Trophoblast cell (in vitro differentiated cells and primary cell): ENCODE data around the gene NUP107.

ENCODE experiments used
- DNase-seq, 2 donors: peaks; one replicate each; pipeline ENCODE4 v3.0.0-alpha.2; 2016
- H2AFZ ChIP-seq: 2 replicates; pipeline ENCODE4 v1.6.1; 2013; ENCODE audit warnings: low read length, moderate library complexity, mild to moderate bottlenecking; ENCODE audit not compliant: insufficient read depth, poor library complexity
- H2AK5ac ChIP-seq: 2 replicates; pipeline ENCODE4 v1.6.1; 2013; ENCODE audit warnings: mild to moderate bottlenecking, low read length
- H2BK120ac ChIP-seq: 2 replicates; pipeline ENCODE4 v1.6.1; 2013; ENCODE audit warnings: low read length, mild to moderate bottlenecking, moderate library complexity; ENCODE audit not compliant: insufficient read depth, poor library complexity
- H2BK12ac ChIP-seq: 2 replicates; pipeline ENCODE4 v1.6.1; 2013; ENCODE audit warnings: mild to moderate bottlenecking, low read length, moderate library complexity
- H2BK5ac ChIP-seq: 2 replicates; pipeline ENCODE4 v1.6.1; 2013; ENCODE audit warnings: low read length, low read depth, moderate library complexity, mild to moderate bottlenecking; ENCODE audit not compliant: poor library complexity
- H3K14ac ChIP-seq: 2 replicates; pipeline ENCODE4 v1.6.1; 2013; ENCODE audit warnings: mild to moderate bottlenecking, low read length
- H3K18ac ChIP-seq: 2 replicates; pipeline ENCODE4 v1.6.1; 2013; ENCODE audit warnings: mild to moderate bottlenecking, low read length
- H3K23ac ChIP-seq: 2 replicates; pipeline ENCODE4 v1.6.1; 2013; ENCODE audit warnings: low read length
- H3K27ac ChIP-seq: 2 replicates; pipeline ENCODE4 v1.5.1; 2013; ENCODE audit warnings: low read depth, mild to moderate bottlenecking, inconsistent platforms, low read length, moderate library complexity
- H3K27me3 ChIP-seq: 2 replicates; pipeline ENCODE4 v1.6.1; 2013; ENCODE audit warnings: inconsistent platforms, mild to moderate bottlenecking, low read length, moderate library complexity; ENCODE audit not compliant: insufficient read depth
- H3K36me3 ChIP-seq, 2 experiments: 1 replicate in 1 of 2; 2 replicates in 1 of 2; pipeline ENCODE4 v1.6.1; 2013; ENCODE audit warnings: low read length in 2 of 2, mild to moderate bottlenecking in 2 of 2, moderate library complexity in 1 of 2; ENCODE audit not compliant: insufficient read depth in 2 of 2, control insufficient read depth in 1 of 2
- H3K4ac ChIP-seq: 2 replicates; pipeline ENCODE4 v1.6.1; 2013; ENCODE audit warnings: low read depth, mild to moderate bottlenecking, low read length, moderate library complexity
- H3K4me1 ChIP-seq, 2 experiments: 1 replicate in 1 of 2; 2 replicates in 1 of 2; pipeline ENCODE4 v1.6.1; 2013; ENCODE audit warnings: low read length in 2 of 2, mild to moderate bottlenecking in 2 of 2, moderate library complexity in 1 of 2; ENCODE audit not compliant: insufficient read depth in 2 of 2, control insufficient read depth in 1 of 2
- H3K4me2 ChIP-seq: 2 replicates; pipeline ENCODE4 v1.6.1; 2013; ENCODE audit warnings: inconsistent platforms, mild to moderate bottlenecking, low read length, moderate library complexity
- H3K4me3 ChIP-seq: 2 replicates; pipeline ENCODE4 v1.5.1; 2013; ENCODE audit warnings: mild to moderate bottlenecking, low read depth, low read length, inconsistent platforms
- H3K79me1 ChIP-seq: one replicate; pipeline ENCODE4 v1.6.1; 2013; ENCODE audit warnings: low read length
- H3K79me2 ChIP-seq: 2 replicates; pipeline ENCODE4 v1.6.1; 2013; ENCODE audit warnings: low read length, mild to moderate bottlenecking; ENCODE audit not compliant: control insufficient read depth, insufficient read depth, poor library complexity
- H3K9ac ChIP-seq: 2 replicates; pipeline ENCODE4 v1.6.1; 2013; ENCODE audit warnings: mild to moderate bottlenecking, low read length
- H3K9me3 ChIP-seq: 2 replicates; pipeline ENCODE4 v1.6.1; 2013; ENCODE audit warnings: low read depth, mild to moderate bottlenecking, control low read depth, inconsistent platforms, low read length; ENCODE audit not compliant: insufficient read depth
- H4K12ac ChIP-seq: 2 replicates; pipeline ENCODE4 v1.6.1; 2013; ENCODE audit warnings: low read depth, mild to moderate bottlenecking, low read length, moderate library complexity
- H4K8ac ChIP-seq: 2 replicates; pipeline ENCODE4 v1.6.1; 2013; ENCODE audit warnings: low read depth, mild to moderate bottlenecking, low read length, moderate library complexity
- H4K91ac ChIP-seq: one replicate; pipeline ENCODE4 v1.6.1; 2013; ENCODE audit warnings: low read depth, mild to moderate bottlenecking, low read length, moderate library complexity
- whole genome bisulfite sequencing: extraction: QIAGEN DNeasy Blood & Tissue Kit; methylation state at CpG from one replicate; pipeline ENCODE4 v1.1.7; 2013; ENCODE audit warnings: missing lambda C conversion rate; ENCODE audit not compliant: insufficient read length, insufficient coverage; ENCODE audit errors: extremely low coverage; 5-methylcytosine and 5-hydroxymethylcytosine counted together

The NUP107 gene

DNA sequence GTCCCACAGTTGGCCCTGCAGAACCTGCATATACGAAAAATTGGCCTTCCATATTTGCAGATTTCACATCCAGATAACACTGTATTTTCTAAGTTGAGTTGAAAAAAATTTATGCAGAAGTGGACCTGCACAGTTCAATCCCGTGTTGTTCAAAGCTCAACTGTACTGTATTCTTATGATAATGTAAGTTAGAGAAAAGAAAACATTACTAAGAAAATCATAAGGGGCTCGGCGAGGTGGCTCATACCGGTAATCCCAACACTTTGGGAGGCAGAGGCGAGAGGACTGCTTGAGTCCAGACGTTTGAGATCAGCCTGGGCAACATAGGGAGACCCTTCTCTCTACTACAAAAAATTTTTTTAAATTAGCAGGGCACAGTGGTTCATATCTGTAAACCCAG, 41.0 kb downstream of the NUP107 start:
- no peak overlapping the region for H2AK5ac ChIP-seq
- H3K4ac ChIP-seq: no peak overlapping the region
- no peaks in the 10 kb centered on the region for H3K79me1 ChIP-seq
- no peak overlapping the region for H3K14ac ChIP-seq
- no peak overlapping the region for H3K18ac ChIP-seq
- no peak overlapping the region for H2BK5ac ChIP-seq
- no peaks in the 10 kb centered on the region for H3K9me3 ChIP-seq
- no peak overlapping the region for H4K8ac ChIP-seq
- H3K4me1 ChIP-seq: no peaks in the 10 kb centered on the region
- H3K4me3 ChIP-seq: no peak overlapping the region
- H3K36me3 ChIP-seq: peaks cover 17 to 29% of the 10 kb centered on the region in 2 experiments
- H3K4me2 ChIP-seq: no peak overlapping the region
- no CpG with 5 or more reads among the region's 7 CpGs for WGBS
- H3K27me3 ChIP-seq: no peaks in the 10 kb centered on the region
- no peak overlapping the region for H4K12ac ChIP-seq
- no peaks in the 10 kb centered on the region for H3K79me2 ChIP-seq
- no peak overlapping the region for H3K9ac ChIP-seq
- no peak overlapping the region for H3K23ac ChIP-seq
- H2AFZ ChIP-seq: no peak overlapping the region
- no peak for DNase-seq
- no peak overlapping the region for H2BK120ac ChIP-seq
- no peak overlapping the region for H4K91ac ChIP-seq
- no peak overlapping the region for H3K27ac ChIP-seq
- no peak overlapping the region for H2BK12ac ChIP-seq

DNA sequence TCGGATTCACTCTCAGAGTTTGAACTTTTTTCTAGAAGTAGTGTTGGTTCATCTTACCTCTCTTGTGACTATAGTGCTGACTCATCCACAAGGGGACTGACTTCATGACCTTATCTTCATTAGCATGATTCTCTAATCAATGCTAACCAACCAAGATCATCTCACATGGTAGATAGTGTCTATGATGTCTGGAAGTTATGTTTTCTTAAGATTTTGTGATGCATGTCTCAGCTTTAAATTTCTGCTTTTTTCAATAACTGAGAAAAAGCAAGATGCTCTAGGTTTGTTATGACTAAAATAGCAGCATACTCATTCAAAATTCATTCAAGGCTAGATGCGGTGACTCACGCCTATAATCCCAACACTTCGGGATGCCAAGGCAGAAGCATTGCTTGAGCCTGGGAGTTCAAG, 46.9 kb downstream of the NUP107 start:
- Histone ChIP-seq H4K12ac (no peak overlapping the region), H4K91ac (no peak overlapping the region), H2AK5ac (no peak overlapping the region), H3K18ac (no peak overlapping the region), H3K27me3 (no peaks in the 10 kb centered on the region), H3K79me2 (no peaks in the 10 kb centered on the region), H2BK120ac (no peak overlapping the region), H2BK5ac (no peak overlapping the region), H2BK12ac (no peak overlapping the region), H3K9ac (no peak overlapping the region), H3K4ac (no peak overlapping the region), H3K4me2 (no peak overlapping the region), H3K4me3 (no peak overlapping the region), H3K23ac (no peak overlapping the region), H3K9me3 (no peaks in the 10 kb centered on the region), H2AFZ (no peak overlapping the region), H3K4me1 (no peaks in the 10 kb centered on the region), H3K79me1 (no peaks in the 10 kb centered on the region), H3K14ac (no peak overlapping the region), H4K8ac (no peak overlapping the region), H3K27ac (no peak overlapping the region), H3K36me3 (peaks cover 17 to 19% of the 10 kb centered on the region in 2 experiments)
- no CpG with 5 or more reads among the region's 4 CpGs for WGBS
- DNase-seq: no peak

DNA sequence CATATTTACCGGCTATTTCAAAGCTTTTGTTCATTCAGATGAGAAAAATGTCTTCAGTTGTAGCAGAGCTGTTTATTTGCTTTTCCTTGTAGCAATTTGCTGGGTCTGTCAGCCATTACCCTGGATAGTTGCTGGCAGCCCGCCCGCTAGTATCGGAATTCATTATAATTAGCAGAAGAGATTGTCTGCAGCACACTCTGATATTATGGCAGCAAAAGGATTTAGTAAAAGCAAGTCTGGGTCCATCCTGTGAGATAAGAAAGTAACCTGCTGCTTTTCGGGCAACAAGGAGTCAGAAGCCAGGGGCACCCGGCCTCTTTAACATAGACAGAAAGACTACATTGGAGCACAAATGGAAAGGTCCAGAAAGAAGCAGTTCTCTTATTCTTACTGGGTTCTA, 53.1 kb downstream of the NUP107 start:
- WGBS: no CpG with 5 or more reads among the region's 6 CpGs
- no peak overlapping the region for H4K91ac ChIP-seq

DNA sequence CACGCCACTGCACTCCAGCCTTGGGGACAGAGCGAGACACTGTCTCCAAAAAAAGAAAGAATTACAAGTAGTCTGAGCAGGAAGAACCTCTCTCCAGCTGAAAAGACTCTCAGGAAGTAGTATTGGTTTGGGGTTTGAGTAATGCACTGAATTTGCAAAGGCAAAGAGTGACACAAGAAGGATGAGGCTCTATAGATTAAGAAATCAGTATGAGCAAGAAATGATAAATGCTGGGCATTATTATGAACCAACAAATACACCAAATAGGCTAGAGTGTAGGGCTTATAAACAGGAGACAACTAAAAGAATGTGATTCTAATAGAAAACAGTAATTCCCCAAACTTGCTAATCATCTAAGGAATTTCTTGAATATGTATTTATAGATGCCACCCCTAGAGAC, 56.6 kb downstream of the NUP107 start:
- Histone ChIP-seq H3K79me2 (no peaks in the 10 kb centered on the region), H2AK5ac (no peak overlapping the region), H3K27me3 (no peaks in the 10 kb centered on the region), H3K9me3 (no peaks in the 10 kb centered on the region), H3K9ac (no peak overlapping the region), H4K12ac (no peak overlapping the region), H3K79me1 (peaks cover 7% of the 10 kb centered on the region), H3K14ac (no peak overlapping the region), H2BK12ac (no peak overlapping the region), H2BK120ac (no peak overlapping the region), H3K18ac (no peak overlapping the region), H2BK5ac (no peak overlapping the region), H3K23ac (no peak overlapping the region), H3K36me3 (peaks cover 7 to 9% of the 10 kb centered on the region in 2 experiments), H3K4me2 (no peak overlapping the region), H3K27ac (no peak overlapping the region), H3K4me1 (no peaks in the 10 kb centered on the region), H4K8ac (no peak overlapping the region), H2AFZ (no peak overlapping the region), H3K4me3 (no peak overlapping the region), H3K4ac (no peak overlapping the region), H4K91ac (no peak overlapping the region)
- DNase-seq: no peak
- no CpG with 5 or more reads among the region's 2 CpGs for WGBS

More for the DNA sequence above, 53.1 kb downstream of the NUP107 start:
- Histone ChIP-seq H3K4me2 (no peak overlapping the region), H3K9me3 (no peaks in the 10 kb centered on the region), H4K12ac (no peak overlapping the region), H3K23ac (no peak overlapping the region), H3K79me1 (no peaks in the 10 kb centered on the region), H3K9ac (no peak overlapping the region), H3K27ac (no peak overlapping the region), H3K79me2 (no peaks in the 10 kb centered on the region), H3K14ac (no peak overlapping the region), H3K4me1 (no peaks in the 10 kb centered on the region), H3K4me3 (no peak overlapping the region), H2BK5ac (no peak overlapping the region), H3K18ac (no peak overlapping the region), H2BK120ac (no peak overlapping the region), H3K36me3 (peaks cover 11 to 17% of the 10 kb centered on the region in 2 experiments), H4K8ac (no peak overlapping the region), H3K4ac (no peak overlapping the region), H2AK5ac (no peak overlapping the region), H3K27me3 (no peaks in the 10 kb centered on the region), H2BK12ac (no peak overlapping the region), H2AFZ (no peak overlapping the region)
- no peak for DNase-seq
